ENCODE measurements around the gene GUCD1.

- no peak for TF ChIP-seq CTCF (conservative IDR thresholded peaks at IDR 0.05; ENCODE audit: low read length)
- TF ChIP-seq EZH2phosphoT487 (IDR thresholded peaks at IDR 0.05; ENCODE audit: borderline replicate concordance, low read depth, low read length): no peak
Measured at GRCh38 chr22:24506802-24507438, 48.0 kb downstream of the GUCD1 start.

All from OCI-LY7 (cell line).